Caki2 (cell line): ENCODE measurements around the gene RBM4B. TPM values are rescaled to one million over a fixed set of nuclear protein-coding genes. Genes with fewer than 3 reads are reported as not detected.
A peak's percentile ranks its signal among the peaks of the same experiment; 100 is the strongest.

Experiments used
- DNase-seq: peaks from one replicate; pipeline ENCODE4 v3.0.0-alpha.2; 2015; ENCODE audit warnings: low read depth
- in situ Hi-C: cut with HindIII; loops from 2 replicates; pipeline ENCODE4 v1.10.0; 2016; ENCODE audit warnings: low sequenced_read_pairs, low pct_unique_long_range_greater_than_20kb, mixed read lengths
- total RNA-seq: library from RNA; depleted of rRNA; stranded (reverse); fragments of >200 nt; shearing (Covaris generic); gene quantifications from 2 replicates; pipeline ENCODE4 v1.2.3, GENCODE V29; 2014; ENCODE audit warnings: low replicate concordance

The RBM4B gene
- total RNA-seq, 1 experiment from 2014 or later: 29.2 TPM

DNA sequence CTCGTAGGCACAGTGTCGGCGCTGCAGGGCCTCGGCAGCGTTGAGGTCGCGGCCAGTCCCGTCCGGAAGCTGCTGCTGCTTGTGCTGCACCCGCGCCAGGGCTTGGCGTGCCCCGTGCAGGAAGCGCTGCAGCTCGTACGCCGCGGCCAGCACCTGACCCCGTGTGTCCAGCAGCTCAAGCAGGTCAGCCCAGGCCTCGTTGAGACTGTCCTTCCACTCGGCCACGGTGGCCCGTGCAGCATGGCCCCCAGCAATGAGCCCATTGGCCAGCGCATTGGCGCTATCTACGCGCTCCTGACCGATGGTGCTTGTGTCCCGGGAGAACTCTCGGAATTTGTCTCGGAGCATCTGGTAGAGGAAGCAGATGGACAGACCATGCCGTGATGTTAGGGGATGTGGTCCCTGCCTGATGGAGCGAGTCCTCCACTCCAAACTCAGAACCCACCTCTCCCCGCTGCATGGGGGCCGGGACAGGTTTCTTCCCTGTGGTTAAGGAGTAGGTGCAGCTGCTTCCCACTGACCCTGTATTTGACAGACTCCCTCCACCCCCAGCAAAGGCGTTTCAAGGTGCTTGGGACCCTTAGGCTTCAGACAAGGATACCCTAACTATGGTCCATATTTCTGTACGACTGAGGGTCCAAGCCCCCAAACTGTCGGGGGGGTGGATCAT lies 13.8 kb upstream of the RBM4B start:
- in situ Hi-C loops: no loop called here
- no peak for DNase-seq

DNA sequence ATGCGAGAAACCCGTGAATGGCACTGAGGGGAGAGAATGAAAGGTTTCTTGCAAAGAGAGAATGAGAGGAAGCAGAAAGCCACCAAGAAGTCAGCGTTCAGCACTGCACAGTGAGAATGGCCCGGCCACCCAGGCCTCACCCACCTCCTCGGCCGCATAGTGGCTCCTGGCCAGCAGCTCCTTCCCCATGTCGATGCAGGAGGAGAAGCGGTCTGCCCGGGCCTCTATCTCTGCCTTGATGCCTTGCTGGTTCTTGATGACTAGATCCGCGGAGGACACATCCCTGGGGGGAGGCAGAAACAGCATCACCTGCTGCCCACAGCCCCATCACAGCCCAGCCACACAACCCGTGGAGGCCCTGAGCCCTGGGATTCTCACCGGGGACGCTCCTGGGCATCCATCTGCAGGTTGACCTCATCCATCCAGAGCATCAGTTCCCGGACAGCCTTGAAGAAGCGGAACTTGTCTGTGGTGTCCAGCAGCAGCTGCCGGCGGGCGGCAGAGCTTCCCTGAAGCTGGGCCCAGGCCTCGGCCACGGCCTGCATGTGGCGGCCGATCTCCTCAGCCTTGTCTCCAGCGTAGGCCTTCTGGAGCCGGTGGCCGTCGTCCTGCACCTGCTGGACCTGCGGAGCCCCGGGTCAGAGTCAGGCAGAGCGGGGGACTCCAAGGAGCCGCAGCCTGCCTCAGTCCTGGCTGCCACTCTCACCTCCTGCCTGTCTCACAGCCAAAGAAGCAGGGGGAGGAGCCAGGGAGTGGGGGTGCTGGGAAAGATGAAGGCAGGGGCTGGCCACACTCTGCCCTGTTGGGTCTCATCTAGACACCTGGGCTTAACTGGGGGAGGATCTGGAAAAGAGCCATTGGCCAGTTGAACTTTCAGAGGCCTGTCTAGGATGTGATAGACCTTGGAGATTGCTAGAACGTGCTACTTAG lies 12.2 kb upstream of the RBM4B start:
- DNase-seq: no peak
- in situ Hi-C loops: no loop called here

DNA sequence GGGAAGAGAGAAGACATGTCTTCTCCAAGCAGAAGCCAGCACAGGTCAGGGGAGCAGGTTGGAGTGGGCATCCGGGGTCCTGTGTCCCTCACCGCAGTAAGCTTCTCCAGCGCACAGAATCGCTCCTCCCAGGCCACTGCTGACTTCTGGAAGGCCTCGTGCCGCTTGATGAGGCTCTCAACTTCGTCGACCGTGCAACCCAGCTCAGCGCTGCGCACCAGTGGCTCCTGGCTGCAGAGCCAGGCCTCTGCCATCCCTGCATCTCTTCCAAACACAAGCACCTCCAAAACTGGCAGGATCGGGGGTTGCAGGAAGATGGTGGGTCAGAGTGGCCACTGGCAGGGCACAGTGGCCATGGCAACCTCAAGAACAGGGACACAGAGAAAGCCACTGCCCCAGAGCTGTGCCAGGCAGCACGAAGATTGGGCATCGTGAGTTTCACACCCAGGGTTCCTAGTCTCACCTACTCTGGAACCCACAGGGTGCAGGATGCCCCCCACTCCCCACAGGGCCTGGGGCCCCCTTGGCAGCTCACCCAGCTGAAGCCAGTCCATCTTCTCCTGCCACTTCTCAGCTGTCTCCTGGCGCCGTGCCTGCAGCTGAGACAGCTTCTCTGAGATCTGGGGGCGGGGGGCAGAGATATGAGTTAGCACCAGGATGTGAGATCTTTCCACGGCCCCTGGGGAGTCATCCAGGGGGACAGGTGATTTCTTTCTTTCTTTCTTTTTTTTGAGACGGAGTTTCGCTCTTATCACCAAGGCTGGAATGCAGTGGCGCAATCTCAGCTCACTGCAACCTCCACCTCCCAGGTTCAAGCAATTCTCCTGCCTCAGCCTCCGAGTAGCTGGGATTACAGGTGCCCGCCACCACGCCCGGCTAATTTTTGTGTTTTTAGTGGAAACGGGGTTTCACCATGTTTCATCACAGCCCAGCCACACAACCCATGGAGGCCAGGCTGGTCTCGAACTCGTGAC lies 11.2 kb upstream of the RBM4B start:
- in situ Hi-C loops: no loop called here
- DNase-seq: no peak

DNA sequence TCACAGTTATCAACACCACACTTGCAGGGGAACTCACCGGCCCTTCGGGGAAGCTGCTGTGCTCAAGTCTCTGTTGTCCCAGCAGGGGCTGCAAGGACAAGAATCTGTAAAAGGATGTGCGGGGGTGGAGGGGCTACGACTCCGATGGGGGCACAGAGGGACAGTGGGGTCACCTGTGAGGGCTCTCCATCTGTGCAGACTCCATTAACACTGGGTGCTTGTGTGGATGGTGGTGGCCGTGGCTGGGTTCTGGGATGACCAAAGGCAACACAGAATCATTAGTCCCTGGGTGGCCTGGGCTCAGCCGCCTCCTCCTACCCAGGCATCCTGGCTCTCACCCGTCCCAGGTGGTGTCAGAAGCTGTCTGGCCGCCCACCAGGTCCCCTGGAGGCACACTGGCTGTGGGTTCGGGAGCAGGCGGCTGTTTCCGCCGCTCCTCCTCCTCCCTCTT lies 10.2 kb upstream of the RBM4B start:
- in situ Hi-C loops: no loop called here
- DNase-seq: no peak

DNA sequence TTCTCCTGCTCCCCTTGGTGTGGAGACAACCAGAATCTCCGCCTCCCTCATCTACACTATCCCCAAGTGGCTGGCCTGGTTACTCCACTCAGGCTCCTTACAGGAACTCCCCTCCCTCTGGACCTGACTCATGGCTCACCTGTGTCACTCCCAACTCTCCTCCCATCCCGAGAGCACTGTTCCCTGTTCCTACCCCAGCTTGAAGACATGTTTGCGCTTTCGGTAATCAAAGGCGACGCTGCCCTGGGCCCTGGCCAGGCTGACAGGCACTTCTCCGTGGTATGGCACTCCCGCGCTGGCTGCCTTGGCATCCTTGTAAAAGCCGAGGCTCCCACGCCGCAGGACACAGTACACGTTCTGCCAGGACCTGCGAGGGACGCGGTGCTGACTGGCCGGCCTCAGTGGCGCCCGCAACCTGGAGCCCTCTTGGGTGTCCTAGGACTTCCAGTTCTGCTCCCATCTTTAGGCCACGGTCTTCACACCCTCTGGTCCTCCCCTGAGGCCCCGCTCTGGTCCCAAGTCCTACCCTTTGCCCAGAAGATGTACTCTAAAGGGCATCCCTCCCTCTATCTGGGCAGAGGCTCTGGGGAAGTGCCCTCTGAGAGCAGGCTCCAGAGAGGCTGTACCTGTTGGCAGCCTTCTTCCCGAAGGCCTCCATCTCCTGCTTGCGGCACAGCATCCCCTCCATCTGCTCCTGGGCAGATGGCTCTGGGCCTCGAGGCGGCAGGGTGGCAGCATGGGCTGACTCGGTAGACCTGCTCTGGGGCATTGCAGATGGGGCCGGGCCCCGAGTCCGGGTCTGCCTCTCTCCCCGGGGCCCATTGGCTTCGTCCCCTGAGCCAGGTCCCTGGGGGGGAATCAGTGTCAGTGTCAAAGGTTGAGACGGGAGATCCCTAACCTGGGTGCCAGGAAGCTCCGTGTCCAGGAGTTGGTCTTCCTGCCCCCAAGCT lies 9.4 kb upstream of the RBM4B start:
- DNase-seq: no peak
- in situ Hi-C loops: no loop called here

DNA sequence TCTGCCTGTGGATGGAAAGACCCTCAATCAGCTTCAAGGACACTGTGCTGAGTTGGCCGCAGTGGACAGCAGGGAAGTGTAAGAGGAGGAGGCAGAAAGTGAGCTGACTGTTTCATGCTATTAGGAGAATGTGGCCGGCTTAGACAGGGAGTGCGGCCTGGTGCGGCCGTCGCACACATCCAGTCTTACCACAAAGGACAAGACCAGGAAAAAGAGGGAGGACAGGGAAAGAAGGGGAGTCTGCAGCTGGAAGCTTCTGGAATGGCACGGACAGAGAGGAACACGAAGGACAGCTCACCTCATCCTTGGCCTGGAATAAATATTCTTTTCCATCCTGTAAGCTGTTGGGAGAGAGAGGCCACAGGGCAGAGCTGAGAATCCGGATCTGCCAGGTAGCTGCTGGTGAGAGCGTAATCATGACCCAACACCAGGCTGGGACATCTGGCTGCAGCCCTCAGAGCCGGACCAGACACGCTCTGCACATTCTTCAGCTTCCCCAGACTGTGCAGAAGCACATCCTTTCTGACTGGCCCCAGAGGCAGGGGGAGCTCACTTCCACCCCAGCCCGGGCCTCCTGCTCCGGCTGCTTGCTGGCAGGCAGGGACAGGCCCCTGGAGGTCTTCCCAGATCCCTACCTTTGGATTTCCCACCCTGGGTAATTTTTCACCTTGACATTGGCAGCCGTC lies 8.6 kb upstream of the RBM4B start:
- in situ Hi-C loops: no loop called here
- no peak for DNase-seq

DNA sequence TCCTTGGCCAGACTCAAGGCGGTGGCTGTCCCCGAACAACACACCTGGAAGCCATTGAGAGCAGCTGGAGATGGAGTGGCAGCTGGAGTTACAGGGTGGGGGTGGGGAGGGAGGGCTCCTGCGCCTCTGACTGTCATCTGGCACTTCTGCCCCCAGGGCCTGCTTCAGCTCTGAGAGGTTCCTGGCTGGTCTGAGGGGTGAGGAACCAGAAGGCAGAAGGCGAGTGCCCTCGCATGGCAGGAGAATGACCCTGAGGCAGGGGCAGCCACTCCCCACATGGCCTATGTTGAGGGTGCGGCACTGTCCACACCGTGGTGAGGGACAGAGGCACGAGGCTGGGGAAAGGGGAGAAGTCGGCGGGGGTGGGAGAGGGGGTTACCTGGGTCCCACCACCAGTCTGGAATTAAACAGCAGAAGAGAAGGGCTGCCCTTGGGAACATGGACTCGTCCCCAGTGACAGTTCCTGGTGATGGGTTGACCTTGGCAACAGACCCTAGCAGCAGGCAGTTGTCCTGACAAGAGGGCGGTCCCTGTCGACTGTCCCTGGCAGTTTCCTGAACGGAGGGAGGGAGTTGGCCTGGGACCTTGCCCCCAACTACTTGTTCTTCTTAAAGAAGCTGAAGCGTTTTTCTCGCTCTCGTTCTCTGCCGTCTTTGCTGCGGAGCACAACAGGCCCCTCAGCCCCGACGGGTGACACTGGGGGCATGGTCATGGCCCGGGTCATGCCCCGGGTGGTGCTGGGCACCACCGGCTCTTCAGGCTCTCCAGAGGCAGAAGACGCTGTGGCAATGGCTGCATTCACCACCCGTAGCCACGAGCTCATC lies 7.8 kb upstream of the RBM4B start:
- no peak for DNase-seq
- in situ Hi-C loops: no loop called here

DNA sequence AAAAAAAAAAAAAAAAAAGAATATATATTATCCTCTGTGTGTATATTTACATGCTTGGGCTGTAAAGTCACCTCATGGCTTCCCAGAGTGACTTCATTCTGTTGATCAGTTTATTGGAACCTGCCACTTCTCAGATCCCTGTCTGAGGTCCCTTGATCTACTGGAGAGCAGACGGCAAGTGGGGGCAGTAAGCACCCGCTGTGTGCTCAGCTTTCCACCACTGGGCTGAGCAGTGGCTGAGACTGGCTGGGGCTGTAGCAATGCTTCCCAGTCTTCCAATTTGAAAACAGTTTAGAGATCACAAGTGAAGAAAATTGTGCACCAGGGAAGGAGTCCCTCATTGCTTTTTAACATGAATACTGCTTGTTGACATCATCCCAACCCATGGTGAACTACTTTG lies 6.9 kb upstream of the RBM4B start:
- in situ Hi-C loops: no loop called here
- no peak for DNase-seq

DNA sequence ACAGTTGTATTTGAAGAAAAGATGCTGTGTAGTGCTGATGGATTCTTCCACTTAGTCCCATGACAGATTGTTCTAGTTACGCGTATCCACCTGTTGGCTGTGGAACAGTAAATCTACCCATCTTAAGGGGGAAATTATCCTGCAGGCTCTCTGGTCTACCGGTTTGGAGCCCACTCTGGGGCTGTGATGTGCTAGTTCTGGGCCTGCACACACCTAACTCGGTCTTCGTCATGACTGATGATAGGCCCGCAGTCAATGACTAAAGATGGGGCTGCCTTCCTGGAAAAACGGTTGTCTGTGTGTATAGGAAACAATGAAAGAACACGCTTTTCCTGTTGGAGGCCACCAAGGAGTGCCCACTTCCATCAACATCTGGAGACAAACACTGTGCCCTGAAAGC lies 6.2 kb upstream of the RBM4B start:
- no peak for DNase-seq
- in situ Hi-C loops: no loop called here

DNA sequence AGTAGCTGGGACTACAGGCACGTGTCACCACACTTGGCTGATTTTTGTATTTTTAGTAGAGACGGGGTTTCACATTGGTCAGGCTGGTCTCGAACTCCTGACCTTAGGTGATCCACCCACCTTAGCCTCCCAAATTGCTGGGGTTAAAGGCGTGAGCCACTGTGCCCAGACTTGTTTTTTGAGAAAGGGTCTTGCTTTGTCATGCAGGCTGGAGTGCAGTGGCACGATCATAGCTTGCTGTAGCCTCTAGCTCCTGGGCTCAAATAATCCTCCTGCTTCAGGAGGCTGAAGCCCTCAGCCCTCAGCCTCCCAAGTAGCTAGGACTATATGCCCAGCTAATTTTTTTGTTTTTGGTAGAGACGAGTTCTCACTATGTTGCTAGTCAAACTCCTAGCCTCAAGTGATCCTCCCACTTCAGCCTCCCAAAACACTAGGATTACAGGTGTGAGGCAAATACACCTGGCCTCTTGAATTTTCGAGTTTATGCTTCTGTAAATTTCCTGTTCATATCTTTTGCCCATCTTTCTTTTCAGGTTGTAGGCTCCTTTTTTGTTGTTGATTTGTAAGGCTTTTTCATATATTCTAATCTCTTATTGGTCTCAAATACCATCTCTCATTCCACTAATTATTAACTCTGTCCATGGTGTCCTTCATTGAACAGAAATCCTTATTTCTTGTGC lies 3.4 kb upstream of the RBM4B start:
- in situ Hi-C loops: no loop called here
- DNase-seq: no peak

DNA sequence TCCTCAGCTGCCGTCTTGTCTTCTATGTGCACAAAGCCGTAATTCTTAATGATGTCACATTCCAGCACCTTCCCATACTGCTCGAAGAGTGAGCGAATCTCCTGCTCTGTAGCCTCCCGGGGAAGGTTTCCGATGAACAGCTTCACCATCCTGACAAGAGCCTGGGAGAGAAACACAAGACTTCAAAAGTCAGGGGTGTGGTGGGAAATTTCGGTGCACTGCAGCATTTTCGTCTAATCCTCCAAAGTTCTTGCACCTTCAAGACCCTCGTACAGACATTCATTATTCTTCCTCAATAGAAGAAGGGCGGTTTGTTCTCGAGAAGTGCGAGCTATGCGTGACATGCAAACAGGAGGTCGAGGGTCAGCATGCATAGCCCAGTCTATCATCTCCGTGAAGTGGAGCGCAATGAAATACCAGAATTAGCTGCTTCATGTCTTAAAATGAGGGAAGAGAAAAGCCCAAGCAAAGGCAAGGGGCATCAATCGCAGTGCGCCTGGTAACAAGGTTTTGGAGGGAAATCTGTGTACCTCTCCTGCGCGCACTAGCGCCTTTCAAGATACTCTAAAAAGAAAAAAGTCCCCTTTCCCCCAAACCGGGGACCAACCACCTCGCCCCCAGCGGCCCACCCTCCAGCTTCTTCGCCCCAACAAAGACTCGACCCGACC lies 622 bp downstream of the RBM4B start:
- DNase-seq: peak; percentile 3
- in situ Hi-C loops: no loop called here

DNA sequence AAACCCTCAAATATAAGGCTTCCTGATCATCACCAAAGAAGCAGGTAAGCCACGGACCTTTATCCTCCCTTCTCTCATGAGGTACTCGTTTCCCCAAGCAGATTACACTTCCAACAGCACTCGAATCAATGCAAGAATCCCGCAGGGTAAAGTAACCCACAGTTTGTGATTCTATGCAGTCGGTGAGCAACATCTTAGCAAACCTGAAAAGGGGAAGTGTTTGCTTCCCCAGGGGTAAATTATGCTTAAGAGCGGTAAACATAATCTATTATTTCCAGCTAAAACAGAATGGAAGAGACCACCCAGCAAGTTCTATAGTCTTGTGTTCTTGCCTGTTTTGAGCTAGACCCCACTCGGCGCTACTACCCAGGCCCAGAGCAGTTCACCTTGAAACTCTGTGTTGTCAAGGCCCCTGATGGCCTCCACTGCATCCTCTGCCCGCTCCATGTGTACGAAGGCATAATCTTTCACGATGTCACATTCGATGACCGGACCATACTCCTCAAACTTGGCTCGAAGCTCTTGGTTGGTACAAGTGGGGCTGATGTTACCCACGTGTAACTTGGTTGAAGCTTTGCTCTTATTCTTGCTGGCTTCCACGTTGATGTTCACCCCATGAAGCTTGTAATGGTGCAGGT lies 1.3 kb downstream of the RBM4B start:
- in situ Hi-C loops: no loop called here
- no peak for DNase-seq

DNA sequence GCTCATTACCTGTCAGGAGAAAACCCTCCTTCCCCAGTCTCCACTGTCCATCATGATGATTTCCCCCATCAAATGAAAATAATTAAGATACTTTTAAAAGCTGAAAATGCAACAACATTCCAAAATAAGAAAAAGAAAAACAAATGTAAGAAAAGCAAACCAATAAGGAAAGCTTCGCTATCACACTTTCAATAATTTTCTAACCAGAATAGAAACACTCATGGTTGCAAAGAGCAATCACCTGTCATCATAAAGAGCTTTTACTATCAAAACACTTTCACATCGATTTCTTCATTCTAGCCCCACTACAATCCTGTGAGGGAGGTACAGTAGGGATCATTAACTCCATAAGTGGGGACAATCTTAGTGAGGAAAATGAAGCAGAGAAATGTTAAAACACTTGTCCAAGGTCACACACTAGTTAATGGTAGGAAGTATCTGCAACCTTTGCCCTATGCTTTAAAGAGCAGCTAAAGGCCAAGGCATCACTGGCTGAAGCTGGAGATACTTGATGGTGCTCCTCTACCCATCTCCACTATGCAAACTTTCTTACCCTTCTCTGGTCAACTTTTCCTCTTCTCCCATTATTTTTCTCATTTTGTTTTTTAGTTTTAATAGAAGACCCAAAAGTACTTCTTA lies 2.6 kb downstream of the RBM4B start:
- in situ Hi-C loops: no loop called here
- DNase-seq: no peak

DNA sequence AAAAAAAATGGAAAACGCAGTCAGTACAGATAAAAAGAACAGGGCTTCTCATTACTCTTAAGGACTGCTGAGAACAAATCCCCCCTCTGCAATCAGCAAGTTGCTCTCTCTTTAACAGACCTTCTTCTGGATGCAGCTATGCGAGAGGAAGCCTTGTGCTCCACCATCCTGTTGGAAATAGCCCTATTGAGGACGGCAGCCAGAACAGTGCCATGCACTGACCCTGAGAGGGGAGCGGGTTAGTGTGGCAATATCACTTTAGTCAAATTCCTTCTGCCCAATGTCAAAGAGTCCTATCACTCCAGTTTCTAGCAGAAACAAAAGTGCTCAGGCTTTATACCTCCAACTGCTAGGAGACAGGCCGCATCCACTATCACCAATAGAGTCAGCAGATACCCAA lies 6.9 kb downstream of the RBM4B start:
- in situ Hi-C loops: no loop called here
- DNase-seq: no peak
